Neural cell (in vitro differentiated cells): ENCODE measurements around the gene LDLR. TPM values are rescaled to one million over a fixed set of nuclear protein-coding genes. Genes with fewer than 3 reads are reported as not detected.

ENCODE experiments used
- H2AFZ ChIP-seq: fragments of 200-600, 300-800 bp; sonication (generic), shearing (Covaris generic); 2 replicates; pipeline ENCODE4 v1.6.0; 2014; ENCODE audit warnings: low read depth, mild to moderate bottlenecking, antibody characterized with exemption, low read length, moderate library complexity
- H3F3A ChIP-seq: fragments of 200-600 bp; shearing (Covaris generic); 2 replicates; pipeline ENCODE4 v1.6.1; 2016; ENCODE audit warnings: mild to moderate bottlenecking, moderate library complexity, mixed read lengths, antibody characterized with exemption, low read length; ENCODE audit not compliant: insufficient read depth, poor library complexity, severe bottlenecking
- H3K27ac ChIP-seq: fragments of 200-600, 300-800 bp; sonication (generic), shearing (Covaris generic); 2 replicates; pipeline ENCODE4 v1.5.1; 2014; ENCODE audit warnings: mild to moderate bottlenecking, low read length, moderate library complexity
- H3K27me3 ChIP-seq: fragments of 300-800, 200-600 bp; sonication (generic), shearing (Covaris generic); 2 replicates; pipeline ENCODE4 v1.6.0; 2014; ENCODE audit warnings: mild to moderate bottlenecking, low read depth, low read length, moderate library complexity; ENCODE audit not compliant: insufficient read depth
- H3K36me3 ChIP-seq: fragments of 300-800, 200-600 bp; sonication (generic), shearing (Covaris generic); 2 replicates; pipeline ENCODE4 v1.5.1; 2014; ENCODE audit warnings: mild to moderate bottlenecking, antibody characterized with exemption, low read length, moderate library complexity; ENCODE audit not compliant: insufficient read depth
- H3K4me2 ChIP-seq: fragments of 300-800, 200-600 bp; sonication (generic), shearing (Covaris generic); 2 replicates; pipeline ENCODE4 v1.6.0; 2014; ENCODE audit warnings: mild to moderate bottlenecking, low read length
- H3K4me3 ChIP-seq: fragments of 300-800, 200-600 bp; sonication (generic), shearing (Covaris generic); 2 replicates; pipeline ENCODE4 v1.5.1; 2014; ENCODE audit warnings: mild to moderate bottlenecking, low read length, moderate library complexity
- H3K79me2 ChIP-seq: fragments of 200-600 bp; shearing (Covaris generic); replicated peaks from 2 replicates; pipeline ENCODE4 v1.6.0; 2014; ENCODE audit warnings: mild to moderate bottlenecking, low read length, moderate library complexity; ENCODE audit not compliant: insufficient read depth
- H3K9ac ChIP-seq: fragments of 300-800, 200-600 bp; sonication (generic), shearing (Covaris generic); 2 replicates; pipeline ENCODE4 v1.6.1; 2016; ENCODE audit warnings: mild to moderate bottlenecking, low read length, mixed read lengths
- H3K9me2 ChIP-seq: fragments of 200-600 bp; shearing (Covaris generic); 2 replicates; pipeline ENCODE4 v1.6.1; 2016; ENCODE audit warnings: mild to moderate bottlenecking, low read length, mixed read lengths; ENCODE audit not compliant: insufficient read depth
- H3K9me3 ChIP-seq: fragments of 200-600, 300-800 bp; sonication (generic), shearing (Covaris generic); 2 replicates; pipeline ENCODE4 v1.6.1; 2016; ENCODE audit warnings: mild to moderate bottlenecking, mixed run types, low read length, moderate library complexity, mixed read lengths
- H4K20me1 ChIP-seq: fragments of 200-600 bp; shearing (Covaris generic); 2 replicates; pipeline ENCODE4 v1.6.1; 2016; ENCODE audit warnings: mild to moderate bottlenecking, mixed run types; ENCODE audit not compliant: insufficient read depth
- EP300 ChIP-seq: fragments of 450-650 bp; conservative IDR thresholded peaks from 2 replicates; pipeline ENCODE4 v1.6.1; 2014; ENCODE audit warnings: antibody characterized with exemption, mild to moderate bottlenecking, moderate library complexity; ENCODE audit not compliant: poor library complexity, severe bottlenecking
- EZH2 ChIP-seq: fragments of 200-600, 300-800 bp; shearing (Covaris generic), sonication (generic); IDR thresholded peaks from 2 replicates; pipeline ENCODE4 v1.6.1; 2014; ENCODE audit warnings: antibody characterized with exemption, low read length, borderline replicate concordance, mild to moderate bottlenecking; ENCODE audit not compliant: insufficient read depth, poor library complexity, severe bottlenecking
- MXI1 ChIP-seq: fragments of 450-650 bp; conservative IDR thresholded peaks from 2 replicates; pipeline ENCODE4 v1.6.1; 2014; ENCODE audit warnings: antibody characterized with exemption, mild to moderate bottlenecking; ENCODE audit not compliant: poor library complexity, severe bottlenecking
- POLR2AphosphoS5 ChIP-seq: IDR thresholded peaks from 2 replicates; pipeline ENCODE4 v1.6.1; 2012
- RAD21 ChIP-seq: fragments of 450-650 bp; conservative IDR thresholded peaks from 2 replicates; pipeline ENCODE4 v1.6.1; 2014; ENCODE audit warnings: antibody characterized with exemption, mild to moderate bottlenecking, moderate library complexity
- REST ChIP-seq: IDR thresholded peaks from 2 replicates; pipeline ENCODE4 v1.6.1; 2012; ENCODE audit warnings: borderline replicate concordance
- SMC3 ChIP-seq: fragments of 450-650 bp; conservative IDR thresholded peaks from 2 replicates; pipeline ENCODE4 v1.6.1; 2014; ENCODE audit warnings: antibody characterized with exemption, mild to moderate bottlenecking, moderate library complexity; ENCODE audit not compliant: poor library complexity
- TAF1 ChIP-seq: IDR thresholded peaks from 2 replicates; pipeline ENCODE4 v1.6.1; 2012; ENCODE audit warnings: low read depth
- polyA plus RNA-seq: library from polyadenylated mRNA; depleted of rRNA; stranded (reverse); fragments of >200 nt; gene quantifications from 2 replicates; pipeline ENCODE4 v1.2.3, GENCODE V29; 2014
- TF ChIP-seq, protein P1 (sequence below): fragments of 450-650 bp; IDR thresholded peaks from 2 replicates; pipeline ENCODE4 v1.5.1; 2014; ENCODE audit warnings: antibody characterized with exemption, mild to moderate bottlenecking, moderate library complexity; ENCODE audit not compliant: poor library complexity, severe bottlenecking

The LDLR gene
- polyA plus RNA-seq, 1 donor from 2014 or later = 23.2 TPM

DNA sequence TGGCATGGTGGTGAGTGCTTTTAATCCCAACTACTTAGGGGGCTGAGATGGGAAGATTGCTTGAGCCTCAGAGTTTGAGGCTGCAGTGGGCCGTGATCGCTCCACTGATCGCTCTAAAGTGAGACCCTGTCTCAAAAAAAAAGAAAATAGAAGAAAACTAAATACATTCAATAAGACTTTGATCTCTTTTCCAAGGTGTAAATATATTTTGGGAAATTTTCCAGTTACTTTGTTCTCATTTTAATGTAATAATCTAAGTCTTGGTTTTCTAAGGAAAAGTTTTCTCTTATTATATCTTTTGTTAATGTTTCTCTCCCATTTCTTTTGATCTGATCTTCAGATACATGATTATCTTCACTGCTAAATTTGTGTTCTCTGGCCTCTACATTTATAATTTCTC lies 9.6 kb downstream of the LDLR start:
- Histone ChIP-seq H3K27ac (no peak overlapping the region), H3K36me3 (no peaks in the 10 kb centered on the region), H4K20me1 (no peaks in the 10 kb centered on the region), H3K27me3 (no peaks in the 10 kb centered on the region), H2AFZ (no peak overlapping the region), H3K4me3 (no peak overlapping the region), H3K9ac (no peak overlapping the region), H3F3A (no peaks in the 10 kb centered on the region), H3K9me2 (no peaks in the 10 kb centered on the region), H3K9me3 (no peaks in the 10 kb centered on the region), H3K79me2 (peaks cover 69% of the 10 kb centered on the region), H3K4me2 (no peak overlapping the region)
- TF ChIP-seq REST = no peak
- TF ChIP-seq, protein P1, sequence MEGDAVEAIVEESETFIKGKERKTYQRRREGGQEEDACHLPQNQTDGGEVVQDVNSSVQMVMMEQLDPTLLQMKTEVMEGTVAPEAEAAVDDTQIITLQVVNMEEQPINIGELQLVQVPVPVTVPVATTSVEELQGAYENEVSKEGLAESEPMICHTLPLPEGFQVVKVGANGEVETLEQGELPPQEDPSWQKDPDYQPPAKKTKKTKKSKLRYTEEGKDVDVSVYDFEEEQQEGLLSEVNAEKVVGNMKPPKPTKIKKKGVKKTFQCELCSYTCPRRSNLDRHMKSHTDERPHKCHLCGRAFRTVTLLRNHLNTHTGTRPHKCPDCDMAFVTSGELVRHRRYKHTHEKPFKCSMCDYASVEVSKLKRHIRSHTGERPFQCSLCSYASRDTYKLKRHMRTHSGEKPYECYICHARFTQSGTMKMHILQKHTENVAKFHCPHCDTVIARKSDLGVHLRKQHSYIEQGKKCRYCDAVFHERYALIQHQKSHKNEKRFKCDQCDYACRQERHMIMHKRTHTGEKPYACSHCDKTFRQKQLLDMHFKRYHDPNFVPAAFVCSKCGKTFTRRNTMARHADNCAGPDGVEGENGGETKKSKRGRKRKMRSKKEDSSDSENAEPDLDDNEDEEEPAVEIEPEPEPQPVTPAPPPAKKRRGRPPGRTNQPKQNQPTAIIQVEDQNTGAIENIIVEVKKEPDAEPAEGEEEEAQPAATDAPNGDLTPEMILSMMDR = no peak
- no peak for TF ChIP-seq TAF1
- no peak for TF ChIP-seq SMC3

DNA sequence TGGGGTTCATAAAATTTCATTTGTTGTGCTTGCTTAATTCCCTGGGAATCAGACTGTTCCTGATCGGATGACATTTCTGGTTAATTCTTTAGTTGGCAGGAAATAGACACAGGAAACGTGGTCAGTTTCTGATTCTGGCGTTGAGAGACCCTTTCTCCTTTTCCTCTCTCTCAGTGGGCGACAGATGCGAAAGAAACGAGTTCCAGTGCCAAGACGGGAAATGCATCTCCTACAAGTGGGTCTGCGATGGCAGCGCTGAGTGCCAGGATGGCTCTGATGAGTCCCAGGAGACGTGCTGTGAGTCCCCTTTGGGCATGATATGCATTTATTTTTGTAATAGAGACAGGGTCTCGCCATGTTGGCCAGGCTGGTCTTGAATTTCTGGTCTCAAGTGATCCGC lies 10.8 kb downstream of the LDLR start:
- no peaks in the 10 kb centered on the region for H3K9me3 ChIP-seq
- H3K9me2 ChIP-seq = no peaks in the 10 kb centered on the region
- no peak overlapping the region for H3K4me3 ChIP-seq
- no peaks in the 10 kb centered on the region for H3F3A ChIP-seq
- peaks cover 58% of the 10 kb centered on the region for H3K79me2 ChIP-seq
- TF ChIP-seq, protein P1 = no peak
- no peak for TF ChIP-seq TAF1
- TF ChIP-seq EZH2 = no peak
- TF ChIP-seq EP300 = no peak
- TF ChIP-seq REST = no peak
- TF ChIP-seq MXI1 = no peak
- TF ChIP-seq POLR2AphosphoS5 = no peak
- no peak for TF ChIP-seq RAD21
- no peak for TF ChIP-seq SMC3
- no peaks in the 10 kb centered on the region for H3K27me3 ChIP-seq
- H3K27ac ChIP-seq = no peak overlapping the region
- H3K4me2 ChIP-seq = no peak overlapping the region
- H2AFZ ChIP-seq = no peak overlapping the region
- no peak overlapping the region for H3K9ac ChIP-seq
- H3K36me3 ChIP-seq = no peaks in the 10 kb centered on the region
- no peaks in the 10 kb centered on the region for H4K20me1 ChIP-seq
